SK-N-SH treated with all-trans-retinoic acid at 6 μM for 48 hours (cell line): ENCODE measurements around the gene ATG13.

ENCODE experiments used
- ARNTL ChIP-seq: fragments of 450-650 bp; formaldehyde crosslinking; IDR thresholded peaks from 2 replicates; pipeline ENCODE4 v1.5.0; 2020; ENCODE audit warnings: low read depth, mild to moderate bottlenecking, moderate library complexity, borderline replicate concordance
- CREB5 ChIP-seq: fragments of 250-450 bp; sonication (Bioruptor Pico); IDR thresholded peaks from 2 replicates; pipeline ENCODE4 v1.5.1; 2020; ENCODE audit warnings: low read depth, mild to moderate bottlenecking, moderate library complexity
- CSDC2 ChIP-seq: fragments of 250-450 bp; sonication (Bioruptor Pico); IDR thresholded peaks from 2 replicates; pipeline ENCODE4 v1.5.0; 2020; ENCODE audit warnings: mild to moderate bottlenecking, moderate library complexity
- ESRRG ChIP-seq: fragments of 250-450 bp; sonication (Bioruptor Pico); IDR thresholded peaks from 2 replicates; pipeline ENCODE4 v1.6.1; 2021; ENCODE audit warnings: mild to moderate bottlenecking
- GLIS3 ChIP-seq: fragments of 250-450 bp; sonication (Bioruptor Pico); IDR thresholded peaks from 2 replicates; pipeline ENCODE4 v1.5.0; 2020; ENCODE audit warnings: mild to moderate bottlenecking, moderate library complexity
- ISL1 ChIP-seq: fragments of 250-450 bp; sonication (Bioruptor Pico); IDR thresholded peaks from 2 replicates; pipeline ENCODE4 v2.1.2; 2022; ENCODE audit warnings: mild to moderate bottlenecking, moderate library complexity
- RARB ChIP-seq: fragments of 250-450 bp; sonication (Bioruptor Pico); IDR thresholded peaks from 2 replicates; pipeline ENCODE4 v1.8.0; 2021; ENCODE audit warnings: mild to moderate bottlenecking, moderate library complexity
- TOX ChIP-seq: fragments of 250-450 bp; sonication (Bioruptor Pico); IDR thresholded peaks from 2 replicates; pipeline ENCODE4 v1.8.0; 2021; ENCODE audit warnings: mild to moderate bottlenecking, moderate library complexity, borderline replicate concordance
- ZC3H10 ChIP-seq: fragments of 250-450 bp; sonication (Bioruptor Pico); IDR thresholded peaks from 2 replicates; pipeline ENCODE4 v1.5.1; 2021; ENCODE audit warnings: mild to moderate bottlenecking, moderate library complexity
- ZFP30 ChIP-seq: fragments of 450-650 bp; formaldehyde crosslinking; IDR thresholded peaks from 2 replicates; pipeline ENCODE4 v1.5.0; 2022; ENCODE audit warnings: mild to moderate bottlenecking, moderate library complexity
- ZNF565 ChIP-seq: fragments of 450-650 bp; formaldehyde crosslinking; conservative IDR thresholded peaks from 2 replicates; pipeline ENCODE4 v1.5.0; 2020; ENCODE audit warnings: low read depth, mild to moderate bottlenecking, moderate library complexity
- ZNF70 ChIP-seq: fragments of 450-650 bp; formaldehyde crosslinking; IDR thresholded peaks from 2 replicates; pipeline ENCODE4 v1.5.0; 2020; ENCODE audit warnings: mild to moderate bottlenecking, moderate library complexity
- ZNF8 ChIP-seq: fragments of 450-650 bp; formaldehyde crosslinking; IDR thresholded peaks from 2 replicates; pipeline ENCODE4 v1.5.0; 2020; ENCODE audit warnings: mild to moderate bottlenecking, moderate library complexity

DNA sequence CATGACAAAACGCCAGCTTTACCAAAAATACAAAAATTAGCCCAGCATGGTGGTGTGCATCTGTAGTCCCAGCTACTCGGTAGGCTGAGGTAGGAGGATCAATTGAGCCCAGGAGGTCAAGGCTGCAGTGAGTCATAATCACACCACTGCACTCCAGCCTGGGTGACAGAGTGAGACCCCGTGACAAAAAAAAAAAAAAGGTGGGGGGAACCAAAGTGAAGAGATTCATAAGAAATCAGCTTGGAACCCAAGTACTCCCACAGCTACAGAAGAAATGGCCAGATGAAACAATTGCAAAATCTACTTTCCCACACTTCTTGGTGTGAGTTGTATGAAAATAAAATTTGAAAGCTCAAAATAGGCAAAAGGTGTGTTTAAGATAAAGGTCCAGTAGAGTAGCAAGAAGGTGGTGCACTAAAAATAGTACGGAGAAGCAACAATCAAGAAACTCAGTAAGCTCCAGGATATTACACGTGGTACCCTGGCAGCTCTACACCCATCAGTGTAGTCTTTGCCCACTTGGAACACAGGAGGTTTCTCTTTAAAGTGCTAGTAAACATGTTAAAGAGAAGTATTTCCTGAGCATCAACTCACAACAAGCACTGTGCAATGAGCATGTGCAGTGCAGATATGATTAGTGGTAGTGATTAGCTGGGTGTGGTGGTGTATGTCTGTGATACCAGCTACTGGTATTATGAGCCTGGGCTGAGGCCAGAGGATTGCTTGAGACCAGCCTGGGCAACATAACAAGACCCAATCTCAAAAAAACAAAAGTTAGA, 5.6 kb upstream of the ATG13 start:
- no peak for TF ChIP-seq ESRRG (CRISPR knock-in tag)
- TF ChIP-seq ZNF70: no peak
- no peak for TF ChIP-seq CREB5 (CRISPR knock-in tag)
- no peak for TF ChIP-seq CSDC2 (CRISPR knock-in tag)
- no peak for TF ChIP-seq RARB (CRISPR knock-in tag)
- no peak for TF ChIP-seq ZNF8
- TF ChIP-seq TOX (CRISPR knock-in tag): no peak
- TF ChIP-seq ZNF565: no peak
- TF ChIP-seq ZC3H10 (CRISPR knock-in tag): no peak
- TF ChIP-seq ZFP30 (CRISPR knock-in tag): no peak
- no peak for TF ChIP-seq ISL1 (CRISPR knock-in tag)
- no peak for TF ChIP-seq GLIS3
- TF ChIP-seq ARNTL (CRISPR knock-in tag): no peak
